ENCODE results near the gene RABEP2.
"Not testable (repeated sequence)": the region's sequence is repeated elsewhere in the genome, so short reads cannot be mapped to it uniquely, and the experiment has no call there.

Gene RABEP2

GRCh38 chr16:28903344-28904042 lies 21.5 kb downstream of the RABEP2 start:
- DNase-seq, result no peak

GRCh38 chr16:28902909-28903308 lies 22.1 kb downstream of the RABEP2 start:
- DNase-seq, result no peak

DNA sequence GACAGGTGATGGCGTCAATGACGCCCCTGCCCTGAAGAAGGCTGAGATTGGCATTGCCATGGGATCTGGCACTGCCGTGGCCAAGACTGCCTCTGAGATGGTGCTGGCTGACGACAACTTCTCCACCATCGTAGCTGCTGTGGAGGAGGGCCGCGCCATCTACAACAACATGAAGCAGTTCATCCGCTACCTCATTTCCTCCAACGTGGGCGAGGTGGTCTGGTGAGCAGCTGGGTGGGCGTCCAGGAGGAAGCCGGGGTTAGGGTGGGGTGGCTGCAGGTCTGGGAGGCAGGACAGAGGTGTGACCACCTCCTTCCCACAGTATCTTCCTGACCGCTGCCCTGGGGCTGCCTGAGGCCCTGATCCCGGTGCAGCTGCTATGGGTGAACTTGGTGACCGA lies 23.2 kb downstream of the RABEP2 start:
- DNase-seq, result no peak

DNA sequence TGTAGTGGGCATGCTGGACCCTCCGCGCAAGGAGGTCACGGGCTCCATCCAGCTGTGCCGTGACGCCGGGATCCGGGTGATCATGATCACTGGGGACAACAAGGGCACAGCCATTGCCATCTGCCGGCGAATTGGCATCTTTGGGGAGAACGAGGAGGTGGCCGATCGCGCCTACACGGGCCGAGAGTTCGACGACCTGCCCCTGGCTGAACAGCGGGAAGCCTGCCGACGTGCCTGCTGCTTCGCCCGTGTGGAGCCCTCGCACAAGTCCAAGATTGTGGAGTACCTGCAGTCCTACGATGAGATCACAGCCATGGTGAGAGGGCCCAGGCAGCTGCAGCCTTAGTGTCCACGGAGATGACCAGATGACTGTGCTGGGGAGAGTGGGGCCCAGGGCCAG lies 24.4 kb downstream of the RABEP2 start:
- DNase-seq, result no peak

GRCh38 chr16:28899882-28900590 lies 25.0 kb downstream of the RABEP2 start:
- DNase-seq, result no peak

DNA sequence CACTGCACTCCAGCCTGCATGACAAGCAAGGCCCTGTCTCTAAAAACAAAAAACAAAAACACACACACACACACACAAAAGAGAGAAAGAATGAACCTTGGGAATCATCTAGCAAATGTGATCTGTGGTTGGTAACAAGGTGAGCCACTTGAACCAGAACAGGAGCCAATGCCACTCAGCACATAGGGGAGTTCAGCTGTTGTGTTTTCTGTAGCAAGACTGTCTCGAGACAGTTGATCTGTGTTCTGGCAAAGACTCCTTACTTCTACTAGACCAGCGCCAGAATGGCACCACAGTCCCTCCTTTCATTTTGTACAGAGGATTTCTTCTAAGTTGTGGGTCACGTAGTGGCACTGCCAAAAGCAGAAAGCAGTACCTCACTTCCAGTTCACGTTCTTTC lies 26.1 kb downstream of the RABEP2 start:
- DNase-seq, result no peak

DNA sequence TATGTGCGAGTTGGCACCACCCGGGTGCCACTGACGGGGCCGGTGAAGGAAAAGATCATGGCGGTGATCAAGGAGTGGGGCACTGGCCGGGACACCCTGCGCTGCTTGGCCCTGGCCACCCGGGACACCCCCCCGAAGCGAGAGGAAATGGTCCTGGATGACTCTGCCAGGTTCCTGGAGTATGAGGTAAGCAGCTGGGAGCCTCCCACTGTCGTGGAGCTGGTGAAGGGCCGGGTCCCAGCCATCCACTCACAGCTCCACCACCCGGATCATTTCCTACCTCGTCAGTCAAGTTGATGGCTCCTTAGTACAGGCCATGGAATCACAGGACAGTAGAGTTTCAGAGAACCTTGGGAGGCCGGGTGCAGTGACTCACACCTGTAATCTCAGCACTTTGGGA lies 26.8 kb downstream of the RABEP2 start:
- DNase-seq, result no peak

DNA sequence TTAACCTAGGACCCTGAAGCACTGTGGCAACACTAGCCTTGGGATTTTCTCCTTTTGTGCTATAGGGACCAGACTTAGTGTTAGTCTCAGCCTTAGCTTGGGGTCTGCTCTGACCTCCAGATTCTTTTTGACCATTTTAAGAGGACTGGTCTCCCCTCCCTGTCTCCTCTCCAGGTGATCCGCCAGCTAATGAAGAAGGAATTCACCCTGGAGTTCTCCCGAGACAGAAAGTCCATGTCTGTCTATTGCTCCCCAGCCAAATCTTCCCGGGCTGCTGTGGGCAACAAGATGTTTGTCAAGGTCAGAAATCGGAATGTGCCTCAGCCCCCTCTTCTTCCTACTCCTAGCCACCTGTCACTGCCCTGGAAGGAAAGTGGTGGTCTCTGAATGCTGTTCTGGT lies 27.2 kb downstream of the RABEP2 start:
- DNase-seq, result no peak

DNA sequence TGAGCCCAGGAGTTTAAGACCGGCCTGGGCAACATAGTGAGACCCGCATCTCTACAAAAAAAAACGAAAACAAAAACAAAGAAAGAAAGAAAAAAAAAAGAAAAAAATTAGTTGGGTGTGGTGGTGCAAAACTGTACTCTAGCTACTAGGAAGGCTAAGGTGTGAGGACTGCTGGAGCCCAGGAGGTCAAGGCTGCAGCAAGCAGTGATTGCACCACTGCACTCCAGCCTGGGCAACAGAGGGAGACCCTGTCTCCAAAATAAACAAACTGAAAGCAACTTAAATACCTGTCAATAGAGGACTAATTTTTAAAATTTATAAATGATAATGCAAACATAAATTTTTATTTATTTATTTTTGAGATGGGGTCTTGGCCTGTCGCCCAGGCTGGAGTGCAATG lies 29.4 kb downstream of the RABEP2 start:
- no peak for DNase-seq

DNA sequence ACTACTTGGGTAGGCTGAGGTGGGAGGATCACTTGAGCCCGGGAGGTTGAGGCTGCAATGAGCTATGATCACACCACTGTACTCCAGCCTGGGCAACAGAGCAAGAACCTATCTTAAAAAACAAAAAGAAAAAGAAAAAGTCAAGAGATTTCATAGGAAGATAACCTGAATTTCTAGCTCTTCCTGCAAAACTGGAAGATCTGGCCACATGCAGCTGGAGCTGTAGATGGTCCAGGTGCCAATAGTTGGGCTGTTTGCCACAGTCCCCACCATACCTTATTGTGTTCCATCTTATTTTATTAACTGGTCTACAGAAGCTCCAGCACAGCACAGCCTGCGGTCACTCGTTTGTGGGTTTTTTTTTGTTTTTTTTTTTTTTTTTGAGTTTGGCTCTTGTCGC lies 31.7 kb downstream of the RABEP2 start:
- DNase-seq, result no peak

GRCh38 chr16:28891964-28892890 lies 32.8 kb downstream of the RABEP2 start:
- DNase-seq, result no peak

DNA sequence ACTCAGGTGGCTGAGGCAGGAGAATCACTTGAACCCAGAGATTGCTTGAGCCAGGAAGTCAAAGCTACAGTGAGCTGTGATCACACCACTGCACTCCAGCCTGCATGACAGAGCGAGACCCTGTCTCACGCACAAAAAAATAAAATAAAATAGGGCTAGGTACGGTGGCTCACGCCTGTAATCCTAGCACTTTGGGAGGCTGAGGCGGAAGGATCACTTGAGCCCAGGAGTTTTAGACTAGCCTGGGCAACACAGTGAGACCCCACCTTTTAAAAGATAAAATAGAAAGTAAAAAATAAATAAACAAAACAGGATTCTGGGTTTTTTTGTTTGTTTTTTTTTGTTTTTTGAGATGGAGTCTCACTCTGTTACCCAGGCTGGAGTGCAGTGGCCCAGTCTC lies 34.7 kb downstream of the RABEP2 start:
- DNase-seq, result not testable (repeated sequence)

GRCh38 chr16:28886945-28887344 lies 38.1 kb downstream of the RABEP2 start:
- no peak for DNase-seq

DNA sequence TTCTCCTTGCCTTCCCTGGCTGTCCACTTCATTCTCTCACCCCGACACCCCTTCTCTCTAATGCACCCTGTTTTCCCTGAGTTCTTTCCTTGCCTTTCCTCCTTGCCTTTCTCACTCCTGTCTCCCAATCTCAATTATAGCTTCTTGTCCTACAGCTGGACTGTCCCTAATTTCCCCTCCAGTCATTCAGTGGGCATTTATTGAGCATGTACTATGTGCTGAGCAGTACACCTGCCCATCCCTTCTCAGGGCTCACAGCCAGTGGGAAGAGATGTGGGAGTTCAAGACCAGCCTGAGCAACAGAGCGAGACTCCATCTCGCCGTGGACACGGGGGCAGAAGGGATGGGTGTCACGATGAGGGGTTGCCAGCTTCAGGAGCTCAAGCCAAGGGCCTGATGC lies 41.0 kb downstream of the RABEP2 start:
- DNase-seq, result no peak

DNA sequence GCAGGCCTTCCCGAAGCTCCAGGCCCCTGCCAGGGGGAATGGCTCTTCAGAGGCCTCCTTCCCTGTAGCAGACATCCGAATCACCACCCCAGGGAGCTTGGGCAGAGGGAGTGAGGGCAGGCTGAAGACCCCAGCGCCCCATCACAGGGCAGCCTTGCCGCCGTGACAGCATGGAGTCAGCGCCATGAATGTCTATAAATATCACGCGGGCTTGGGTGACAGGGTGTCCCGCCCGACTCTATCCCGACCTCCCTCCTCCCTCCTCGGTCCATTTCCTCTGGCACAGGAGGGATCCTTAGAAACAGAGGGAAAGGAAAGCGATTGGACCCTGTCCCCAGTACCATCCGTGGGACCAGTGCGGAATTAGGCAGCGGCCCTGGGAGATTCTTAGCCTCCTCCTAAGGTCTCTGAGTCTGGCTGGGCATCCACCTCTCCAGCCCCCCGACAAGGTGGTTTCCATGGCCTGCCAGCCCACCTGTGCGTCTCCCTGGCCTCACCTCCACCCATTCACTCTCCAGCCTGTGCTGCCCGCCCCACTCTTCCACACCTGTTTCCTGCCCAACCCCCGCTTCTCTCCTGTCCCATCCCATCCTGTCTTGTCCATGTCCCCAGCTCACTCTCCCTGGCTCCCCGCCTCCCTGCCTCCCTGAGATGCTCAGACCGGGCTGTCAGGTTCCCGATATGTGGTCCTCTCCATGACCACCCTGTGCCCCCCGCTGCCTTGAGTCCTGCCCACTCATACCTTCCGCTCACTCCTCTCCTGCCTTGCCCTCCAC lies 41.6 kb downstream of the RABEP2 start:
- DNase-seq, result no peak

- DNase-seq, result no peak
These were observed 42.4 kb downstream of the RABEP2 start for GRCh38 chr16:28882551-28883160.

- not testable (repeated sequence) for DNase-seq
These were observed 43.5 kb downstream of the RABEP2 start for GRCh38 chr16:28881565-28881964.

GRCh38 chr16:28880955-28881354 lies 44.1 kb downstream of the RABEP2 start:
- no peak for DNase-seq

DNA sequence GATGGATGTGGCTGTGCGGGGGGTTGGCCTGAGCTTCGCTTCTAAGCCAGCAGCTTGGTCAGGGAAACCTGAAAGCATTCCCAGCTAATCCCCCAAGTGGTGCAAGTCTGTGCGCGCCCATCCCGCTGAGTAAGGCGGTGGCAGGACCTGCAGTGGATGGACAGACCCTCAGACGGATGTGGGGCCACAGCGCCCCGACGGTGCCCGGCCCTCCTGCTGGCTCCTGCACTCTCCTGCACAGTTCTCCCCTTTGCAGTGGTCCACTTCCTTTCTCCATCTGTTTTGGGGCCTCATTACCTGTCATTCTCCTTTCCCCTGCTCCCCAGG lies 44.5 kb downstream of the RABEP2 start:
- no peak for DNase-seq

DNA sequence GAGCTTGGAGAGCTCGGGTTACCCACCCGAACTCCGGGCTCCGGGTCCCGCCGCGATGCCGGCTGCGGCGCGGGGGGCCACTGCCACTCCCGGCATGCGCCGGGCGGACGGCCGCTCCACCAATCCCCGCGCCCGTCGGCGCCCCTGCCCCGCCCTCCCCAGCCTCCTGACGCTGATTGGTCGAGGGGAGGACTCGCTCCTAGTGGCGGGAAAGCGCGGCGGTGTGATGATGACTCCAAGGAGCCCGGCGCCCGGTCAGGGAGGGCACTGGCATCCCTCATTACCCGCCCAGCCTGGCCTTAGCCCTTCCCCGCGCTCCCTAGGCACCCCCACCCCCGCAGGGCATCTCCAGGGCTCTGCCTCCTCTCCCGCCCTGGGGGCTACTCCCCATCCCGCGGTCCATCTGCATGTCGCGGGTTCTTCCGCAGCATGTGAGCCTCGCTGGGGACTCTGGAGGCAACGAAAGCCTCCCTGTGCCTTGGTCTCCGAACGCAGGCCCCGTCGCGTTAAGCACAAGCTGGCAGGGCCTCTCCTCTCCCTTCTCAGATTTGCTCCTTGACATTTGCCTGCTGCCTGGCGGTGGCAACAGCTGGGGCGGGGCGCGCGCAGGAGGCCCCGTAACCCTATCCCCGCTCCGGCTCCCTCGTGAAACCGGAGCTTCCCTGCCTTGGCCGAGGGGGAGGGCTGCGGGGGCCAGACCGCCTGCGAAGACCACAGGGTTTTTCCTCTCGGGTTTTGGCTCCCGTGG lies 45.0 kb downstream of the RABEP2 start:
- peak; percentile 91 for DNase-seq

- DNase-seq, result no peak
These were observed 45.7 kb downstream of the RABEP2 start for GRCh38 chr16:28879261-28879840.
